ENCODE results near the gene FBL.
"Not testable (repeated sequence)": the region's sequence is repeated elsewhere in the genome, so short reads cannot be mapped to it uniquely, and the experiment has no call there.

Gene FBL

DNA sequence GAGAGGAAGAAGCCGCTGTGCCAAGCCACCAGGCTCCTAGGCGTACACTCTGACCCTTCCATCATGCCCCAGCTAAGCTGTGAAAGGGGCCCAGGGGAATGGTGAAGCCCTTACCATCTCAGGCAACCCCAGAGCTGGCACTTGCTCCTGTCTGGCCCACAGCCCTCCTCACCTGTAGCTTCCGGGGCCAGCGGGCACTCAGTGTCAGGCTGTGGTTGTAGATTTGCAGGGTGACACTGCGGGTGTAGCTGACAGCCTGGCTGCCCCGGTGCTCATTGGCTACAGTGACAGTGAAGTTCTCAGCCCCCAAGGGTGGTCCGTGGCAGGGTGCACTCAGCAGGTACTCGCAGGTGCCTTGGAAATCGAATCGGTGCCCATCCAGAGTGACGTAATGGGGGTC, 30.3 kb upstream of the FBL start:
- not testable (repeated sequence) for DNase-seq (ENCODE audit: low read depth)

DNA sequence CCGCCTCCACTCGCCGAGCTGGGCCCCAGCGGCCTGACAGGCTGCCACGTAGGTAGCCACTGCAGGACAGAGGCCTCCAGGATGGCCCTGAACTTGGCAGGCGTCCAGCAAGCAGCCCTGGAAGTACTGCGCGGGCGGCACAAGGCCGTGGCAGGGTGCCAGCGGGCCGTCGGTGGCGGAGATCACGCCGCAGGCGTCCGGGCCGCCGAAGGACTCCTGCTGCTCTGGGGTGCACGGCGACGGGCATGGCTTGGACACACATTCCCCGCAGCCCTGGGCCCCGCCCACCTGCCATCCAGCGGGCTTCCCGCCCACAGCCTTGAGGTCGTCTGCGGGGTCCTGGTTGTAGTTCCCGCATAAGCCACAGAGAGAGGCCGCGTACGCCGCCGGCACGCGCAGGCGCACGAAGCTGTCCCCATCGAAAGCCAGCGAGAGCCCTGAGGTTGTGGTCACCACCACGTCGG, 29.3 kb upstream of the FBL start:
- DNase-seq (ENCODE audit: low read depth) = not testable (repeated sequence)

DNA sequence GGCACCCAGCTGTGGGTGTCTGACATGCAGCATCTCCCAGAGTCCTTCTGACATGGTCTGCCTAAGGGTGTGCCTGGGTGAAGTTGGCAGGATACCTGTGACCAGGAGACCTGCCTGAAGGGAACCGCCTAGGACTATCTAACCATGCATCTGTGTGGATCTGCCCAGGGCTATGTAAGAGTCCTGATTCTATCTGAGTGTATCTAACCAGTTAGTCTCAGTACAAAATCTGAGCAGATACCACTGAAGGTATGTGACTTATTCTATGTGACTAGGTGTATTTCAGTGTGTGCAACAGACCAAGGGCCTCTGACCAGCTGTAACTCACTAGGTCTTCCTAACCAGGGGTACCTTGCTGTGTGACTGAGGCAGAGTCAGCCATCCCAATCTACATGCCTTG, 28.2 kb upstream of the FBL start:
- no peak for DNase-seq (ENCODE audit: low read depth)

DNA sequence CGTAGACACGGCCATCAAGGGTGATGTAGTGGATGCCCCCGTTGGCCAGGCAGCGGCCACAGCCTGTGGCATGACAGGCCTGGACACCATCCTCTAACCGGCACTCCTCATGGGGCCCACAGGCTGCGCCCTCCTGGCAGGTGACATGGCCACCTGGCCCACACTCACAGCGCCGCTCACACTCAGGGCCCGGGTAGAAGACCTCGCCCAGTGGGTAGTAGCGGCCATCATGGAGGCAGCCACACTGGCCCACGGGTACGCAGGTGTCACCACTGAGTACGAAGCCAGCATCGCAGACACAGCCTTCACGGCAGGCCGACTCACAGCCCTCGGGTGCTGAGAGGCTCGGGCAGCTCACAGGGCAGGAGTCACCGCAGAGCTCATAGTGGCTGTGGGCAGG, 27.2 kb upstream of the FBL start:
- DNase-seq (ENCODE audit: low read depth) = no peak

DNA sequence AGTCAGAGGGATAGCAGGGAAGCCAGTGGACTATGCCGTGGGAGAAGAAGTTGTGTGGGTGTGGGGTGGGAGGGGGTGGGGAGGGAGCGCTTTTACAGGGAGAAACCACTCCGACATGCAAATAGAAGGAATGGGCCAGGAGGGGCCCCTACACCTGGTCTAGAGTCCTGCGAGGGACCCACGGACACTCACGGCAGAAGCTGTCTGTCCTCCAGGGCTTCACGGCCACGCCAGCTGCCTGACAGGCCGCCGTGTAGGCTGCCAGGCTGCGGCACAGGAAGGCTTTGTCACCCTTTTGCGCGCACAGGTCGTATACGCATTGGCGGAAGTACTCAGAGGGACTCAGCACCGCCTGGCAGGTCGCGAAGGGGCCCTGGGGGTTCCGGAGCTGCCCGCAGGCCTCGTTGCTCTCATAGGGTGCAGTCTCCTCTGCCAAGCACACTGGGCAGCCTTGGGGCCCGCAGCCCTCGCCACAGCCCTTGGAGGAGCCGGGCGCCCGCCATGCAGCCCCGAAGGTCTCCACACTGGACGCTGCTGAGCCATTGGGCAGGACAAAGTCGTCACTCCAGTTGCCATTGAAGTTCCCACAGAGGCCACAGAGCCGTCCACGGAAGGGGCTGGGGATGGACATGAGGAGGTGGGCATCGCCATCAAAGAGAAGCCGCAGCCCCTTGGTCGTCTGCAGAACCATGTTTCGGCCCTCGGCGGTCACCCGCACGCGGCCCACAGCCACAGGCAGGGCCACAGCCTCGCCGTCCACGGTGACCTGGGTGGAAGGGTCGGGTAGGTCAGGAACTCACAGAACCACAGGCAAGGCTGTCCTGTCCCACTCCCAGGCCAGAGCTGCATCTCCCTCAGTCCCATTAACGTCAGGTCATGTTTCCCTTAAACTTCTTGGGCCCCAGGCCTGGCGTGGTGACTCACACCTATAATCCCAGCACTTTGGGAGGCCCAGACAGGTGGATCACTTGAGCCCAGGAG, 26.0 kb upstream of the FBL start:
- DNase-seq (ENCODE audit: low read depth) = no peak

DNA sequence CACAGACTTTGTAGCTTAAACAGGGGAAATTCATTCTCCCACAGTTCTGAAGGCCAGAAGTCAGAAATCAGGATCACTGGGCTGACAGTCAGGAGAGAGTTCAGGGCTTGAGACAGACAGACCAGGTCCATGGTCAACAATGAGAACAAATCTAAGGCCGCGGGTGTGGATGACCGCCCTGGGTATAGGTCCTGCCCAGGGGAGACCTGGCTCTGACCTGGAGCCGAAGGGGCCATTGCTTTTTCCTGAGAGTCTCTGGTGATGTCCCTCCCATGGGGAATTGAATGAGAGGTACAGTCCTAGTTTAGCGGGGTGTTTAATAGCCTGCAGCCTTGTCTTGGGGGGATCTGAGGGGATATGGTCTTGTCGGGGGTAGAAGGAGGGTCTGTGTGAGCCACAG, 25.2 kb upstream of the FBL start:
- no peak for DNase-seq (ENCODE audit: low read depth)

GRCh38 chr19:39870171-39870971, 24.2 kb upstream of the FBL start:
- DNase-seq (ENCODE audit: low read depth) = no peak

DNA sequence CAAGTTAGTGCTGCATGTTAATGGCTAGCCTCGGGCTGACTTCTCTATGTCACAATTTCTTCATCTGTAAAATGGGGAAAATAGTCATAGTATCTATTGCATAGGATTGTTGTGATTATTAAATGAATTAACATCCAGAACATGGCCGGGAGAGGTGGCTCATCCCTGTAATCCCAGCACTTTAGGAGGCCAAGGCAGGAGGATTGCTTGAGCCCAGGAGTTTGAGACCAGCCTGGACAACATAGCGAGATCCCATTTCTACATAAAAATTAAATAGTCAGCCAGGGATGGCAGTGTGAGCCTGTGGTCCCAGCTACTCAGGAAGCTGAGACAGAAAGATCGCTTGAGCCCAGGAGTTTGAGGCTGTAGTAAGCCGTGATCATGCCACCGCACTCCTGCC, 21.8 kb upstream of the FBL start:
- no peak for DNase-seq (ENCODE audit: low read depth)

DNA sequence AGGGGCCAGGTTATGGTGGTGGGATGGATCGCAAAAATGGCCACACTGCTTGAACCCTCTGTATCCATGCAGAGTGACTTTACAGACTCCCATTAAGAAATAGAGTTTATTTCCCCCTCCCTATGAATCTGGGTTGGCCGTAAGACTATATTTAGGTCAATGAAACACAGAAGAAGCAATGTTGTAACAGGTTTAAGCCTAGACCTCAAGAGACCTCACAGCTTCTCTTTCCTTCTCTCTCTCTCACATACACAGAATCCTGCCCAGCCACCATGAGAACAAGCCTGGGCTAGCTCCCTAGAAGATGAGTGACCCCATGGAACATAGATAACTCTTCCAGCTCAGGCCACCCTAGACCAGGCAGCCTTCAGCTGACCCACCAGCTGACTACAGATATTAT, 21.0 kb upstream of the FBL start:
- DNase-seq (ENCODE audit: low read depth) = no peak

- no peak for DNase-seq (ENCODE audit: low read depth)
Measured at GRCh38 chr19:39865953-39866352, 19.8 kb upstream of the FBL start.

GRCh38 chr19:39865186-39865585, 19.0 kb upstream of the FBL start:
- no peak for DNase-seq (ENCODE audit: low read depth)

DNA sequence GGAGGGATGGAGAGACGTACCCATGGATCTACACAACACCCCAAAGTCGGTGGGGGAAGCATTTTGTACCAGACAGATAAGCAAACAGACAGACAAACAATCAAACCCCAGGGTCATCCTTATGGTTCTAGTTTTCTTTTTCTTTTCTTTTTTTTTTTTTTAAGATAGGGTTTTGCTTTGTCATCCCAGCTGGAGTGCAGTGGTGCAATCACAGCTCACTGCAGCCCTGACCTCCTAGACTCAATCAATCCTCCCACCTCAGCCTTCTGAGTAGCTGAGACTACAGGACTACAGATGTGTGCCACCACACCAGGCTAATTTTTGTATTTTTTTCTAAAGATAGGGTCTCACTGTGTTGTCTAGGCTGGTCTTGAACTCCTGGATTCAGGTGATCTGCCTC, 17.9 kb upstream of the FBL start:
- no peak for DNase-seq (ENCODE audit: low read depth)

DNA sequence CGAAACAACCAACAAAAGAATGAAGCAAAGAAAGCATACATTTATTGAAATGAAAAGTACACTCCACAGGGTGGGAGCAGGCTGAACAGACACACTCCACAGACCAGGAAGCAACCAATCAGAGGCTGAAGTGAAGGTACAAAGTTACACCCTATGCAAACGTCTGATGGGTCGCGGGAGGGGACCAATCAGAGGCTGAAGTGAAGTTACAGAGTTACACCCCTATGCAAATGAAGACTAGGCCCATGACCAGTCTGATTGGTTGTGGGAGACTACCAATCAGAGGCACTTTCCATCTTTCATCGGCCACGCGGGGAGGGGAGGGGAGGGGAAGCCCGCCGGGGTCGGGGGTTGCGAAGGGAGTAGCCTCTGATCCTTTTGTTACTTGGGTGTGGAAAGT, 12.4 kb upstream of the FBL start:
- DNase-seq (ENCODE audit: low read depth) = peak; percentile 42

DNA sequence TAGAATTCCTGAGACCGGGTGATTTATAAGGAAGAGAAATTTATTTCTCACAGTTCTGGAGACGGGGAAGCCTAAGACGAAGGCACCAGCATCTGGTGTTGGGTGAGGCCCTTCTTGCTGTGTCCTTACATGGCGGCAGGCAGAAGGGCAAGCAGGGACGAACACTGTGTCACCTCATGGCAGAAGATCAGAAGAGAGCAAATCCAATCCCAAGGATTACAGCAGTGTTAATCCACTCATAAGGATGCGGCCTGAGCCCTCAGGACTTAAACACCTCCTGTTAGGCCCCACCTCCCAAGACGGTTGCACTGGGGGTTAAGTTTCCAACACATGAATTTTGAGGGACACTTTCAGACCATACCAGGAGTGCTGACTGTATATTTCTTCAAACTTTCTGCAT, 6.7 kb upstream of the FBL start:
- no peak for DNase-seq (ENCODE audit: low read depth)

- no peak for DNase-seq (ENCODE audit: low read depth)
Measured at GRCh38 chr19:39850892-39851291, 4.7 kb upstream of the FBL start.

GRCh38 chr19:39848392-39848791, 2.2 kb upstream of the FBL start:
- no peak for DNase-seq (ENCODE audit: low read depth)

DNA sequence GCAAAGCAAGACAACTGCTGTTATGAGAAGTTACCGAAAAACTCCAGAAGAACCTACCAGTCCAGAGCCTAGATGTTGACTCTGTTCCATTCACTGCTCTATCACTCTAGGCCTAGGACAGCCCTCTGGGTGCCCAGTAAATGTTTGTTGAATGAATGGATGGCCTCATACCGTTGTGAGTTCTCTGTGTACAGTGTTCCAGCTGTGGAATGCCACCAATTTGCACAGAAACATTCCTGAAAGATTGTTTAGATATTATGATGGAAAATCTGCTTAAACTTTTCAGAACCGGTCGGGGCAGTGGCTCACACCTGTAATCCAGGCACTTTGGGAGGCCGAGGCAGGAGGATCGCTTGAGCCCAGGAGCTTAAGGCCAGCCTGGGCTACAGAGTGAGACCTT, 1.3 kb upstream of the FBL start:
- DNase-seq (ENCODE audit: low read depth) = no peak

DNA sequence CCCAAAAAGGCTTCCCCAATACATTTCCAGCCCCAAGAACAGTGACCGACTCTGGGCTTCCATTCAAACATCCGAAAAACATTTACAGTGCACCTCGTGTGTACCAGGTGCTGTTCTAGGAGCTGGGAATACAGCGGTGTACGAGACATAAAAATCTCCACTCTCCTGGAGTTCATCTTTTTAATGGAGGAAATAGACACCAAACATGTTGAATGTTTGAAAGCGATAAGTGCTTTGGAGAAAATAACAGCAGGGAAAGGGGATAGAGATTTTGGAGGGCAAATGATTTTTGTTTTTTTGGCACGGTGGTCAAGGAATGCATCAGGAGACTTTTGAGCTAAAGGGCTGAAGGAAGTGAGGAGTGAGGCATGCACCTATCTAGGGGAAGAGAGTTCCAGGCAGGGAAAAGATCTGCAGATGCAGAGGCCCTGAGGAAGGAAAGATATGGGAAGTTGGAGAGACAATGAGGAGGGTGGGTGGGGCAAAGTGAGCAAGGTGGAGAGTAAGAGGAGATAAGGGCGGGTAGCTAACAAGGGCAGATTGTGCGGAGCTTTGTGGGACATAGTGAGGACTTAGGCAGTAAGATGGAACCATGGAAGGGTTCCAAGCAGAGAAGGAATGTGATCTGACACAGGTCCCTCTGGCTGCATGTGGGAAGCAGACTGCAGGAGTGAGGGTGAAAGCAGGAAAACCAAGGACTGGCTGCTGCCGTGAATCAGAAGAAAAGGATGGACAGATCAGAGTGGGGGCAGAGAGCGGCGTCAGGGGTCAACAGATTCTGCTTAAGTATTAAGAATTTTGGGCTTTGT, 703 bp upstream of the FBL start:
- DNase-seq (ENCODE audit: low read depth) = no peak

GRCh38 chr19:39845584-39845932, 621 bp downstream of the FBL start:
- DNase-seq (ENCODE audit: low read depth) = peak; percentile 54

- DNase-seq (ENCODE audit: low read depth) = peak; percentile 10
Measured at GRCh38 chr19:39845172-39845571, 1.0 kb downstream of the FBL start.

DNA sequence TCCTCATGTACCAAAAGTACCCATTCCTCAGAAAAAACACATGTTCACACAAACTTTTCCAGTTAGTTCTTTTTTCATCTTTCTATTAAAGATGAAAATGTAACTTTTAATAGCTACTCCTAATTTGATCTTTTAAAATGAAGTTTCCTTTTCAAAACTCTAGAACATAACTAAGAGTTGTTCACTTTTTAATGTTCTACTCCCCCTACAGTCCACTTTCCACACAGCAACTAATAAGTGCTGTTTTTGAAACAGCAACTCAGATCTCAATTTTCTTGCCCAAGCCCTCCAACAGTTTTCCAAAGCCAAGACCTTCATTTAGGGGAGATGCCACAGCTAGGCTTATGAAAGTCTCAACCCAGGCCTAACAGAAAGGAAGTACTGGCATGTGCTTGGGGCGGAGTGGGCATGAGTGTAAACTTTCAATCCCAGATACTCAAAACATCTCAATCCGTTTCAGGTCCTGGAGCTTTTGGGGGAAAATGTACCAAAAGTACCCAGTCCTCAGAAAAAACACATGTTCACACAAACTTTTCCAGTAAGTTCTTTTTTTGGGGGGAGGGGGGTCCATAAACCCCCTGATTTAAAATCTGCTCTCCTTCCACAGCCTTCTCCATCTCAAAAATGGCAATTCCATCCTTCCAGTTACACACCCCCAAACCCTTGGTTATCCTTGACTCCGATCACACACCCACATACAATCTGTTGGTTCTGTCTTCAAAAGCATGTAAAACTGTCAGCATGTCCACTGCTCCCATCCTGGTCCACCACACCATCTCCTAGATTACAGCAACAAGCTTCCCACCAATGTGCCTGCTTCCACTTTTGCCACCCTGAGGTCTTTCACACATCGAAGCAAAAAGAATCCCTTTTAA, 2.0 kb downstream of the FBL start:
- peak; percentile 68 for DNase-seq (ENCODE audit: low read depth)
